Activated naive CD4-positive, alpha-beta T cell treated with anti-CD3 and anti-CD28 coated beads, Interleukin-2, amount 10 ng/mL, durations not matched to agents 7 days and 5 days (primary cell): ENCODE measurements around the gene CCT2.
"Not testable (repeated sequence)": the region's sequence is repeated elsewhere in the genome, so short reads cannot be mapped to it uniquely, and the experiment has no call there.

Experiments
- CTCF ChIA-PET: fragments of 350-600 bp; sonication (Branson Sonifier 250); formaldehyde crosslinking; loops from one replicate; lab custom pipeline; 2021; ENCODE audit warnings: antibody characterized with exemption; lab: Charles Lee
- DNase-seq: peaks from one replicate; pipeline ENCODE4 v3.0.0-alpha.2; 2020
- H3K27ac Mint-ChIP-seq: one replicate; pipeline ENCODE4 v1.8.0; 2021; ENCODE audit warnings: mild to moderate bottlenecking, moderate library complexity, mixed read lengths
- H3K27me3 Mint-ChIP-seq: one replicate; pipeline ENCODE4 v1.8.0; 2021; ENCODE audit warnings: mild to moderate bottlenecking, mixed read lengths
- H3K36me3 Mint-ChIP-seq: one replicate; pipeline ENCODE4 v1.8.0; 2021; ENCODE audit warnings: mixed read lengths
- H3K4me1 Mint-ChIP-seq: one replicate; pipeline ENCODE4 v1.8.0; 2021; ENCODE audit warnings: mixed read lengths
- H3K4me3 Mint-ChIP-seq: one replicate; pipeline ENCODE4 v1.8.0; 2021; ENCODE audit warnings: mild to moderate bottlenecking, moderate library complexity, mixed read lengths
- H3K9me3 Mint-ChIP-seq: one replicate; pipeline ENCODE4 v1.8.0; 2021; ENCODE audit warnings: mixed read lengths

Gene CCT2

GRCh38 chr12:69603556-69603955, 18.3 kb downstream of the CCT2 start:
- H3K4me3 Mint-ChIP-seq, H3K27ac Mint-ChIP-seq, H3K27me3 Mint-ChIP-seq, H3K4me1 Mint-ChIP-seq, CTCF ChIA-PET, H3K9me3 Mint-ChIP-seq, DNase-seq: not testable (repeated sequence)
- peaks cover 35% of the 10 kb centered on the region for H3K36me3 Mint-ChIP-seq

GRCh38 chr12:69604275-69604674, 19.0 kb downstream of the CCT2 start:
- not testable (repeated sequence) for H3K9me3 Mint-ChIP-seq, H3K4me3 Mint-ChIP-seq, DNase-seq, H3K27ac Mint-ChIP-seq, H3K27me3 Mint-ChIP-seq, H3K4me1 Mint-ChIP-seq
- peaks cover 30% of the 10 kb centered on the region for H3K36me3 Mint-ChIP-seq
- CTCF ChIA-PET, result interaction anchor here (0.9 kb wide), 1 partner anchor 36 kb away, joined by 3 read pairs; no protein-coding TSS in a partner anchor

DNA sequence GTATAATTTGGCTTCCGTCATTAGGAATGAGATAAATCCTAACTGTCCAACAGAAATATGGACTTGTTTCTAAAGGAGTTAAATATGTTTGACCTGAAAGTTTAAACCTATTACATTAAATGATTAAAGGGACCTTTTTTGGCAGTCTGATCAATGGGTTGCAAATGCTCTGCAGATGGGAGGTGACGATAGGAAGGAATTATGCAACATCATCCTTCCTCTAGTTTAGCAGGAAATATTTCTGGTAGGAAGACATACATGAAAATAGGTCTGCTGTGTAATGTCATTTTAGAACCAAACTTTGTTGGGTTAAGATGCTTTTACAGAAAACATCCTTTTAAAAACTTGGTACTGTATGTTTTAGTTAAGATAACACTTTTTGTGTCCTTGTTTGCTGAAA, 22.9 kb downstream of the CCT2 start:
- peaks cover 5% of the 10 kb centered on the region for H3K36me3 Mint-ChIP-seq
- CTCF ChIA-PET, result no interaction called here
- no peak overlapping the region for H3K4me3 Mint-ChIP-seq
- peaks cover 17% of the 10 kb centered on the region for H3K27me3 Mint-ChIP-seq
- no peak overlapping the region for H3K27ac Mint-ChIP-seq
- DNase-seq, result no peak
- no peaks in the 10 kb centered on the region for H3K4me1 Mint-ChIP-seq
- H3K9me3 Mint-ChIP-seq, result no peaks in the 10 kb centered on the region

DNA sequence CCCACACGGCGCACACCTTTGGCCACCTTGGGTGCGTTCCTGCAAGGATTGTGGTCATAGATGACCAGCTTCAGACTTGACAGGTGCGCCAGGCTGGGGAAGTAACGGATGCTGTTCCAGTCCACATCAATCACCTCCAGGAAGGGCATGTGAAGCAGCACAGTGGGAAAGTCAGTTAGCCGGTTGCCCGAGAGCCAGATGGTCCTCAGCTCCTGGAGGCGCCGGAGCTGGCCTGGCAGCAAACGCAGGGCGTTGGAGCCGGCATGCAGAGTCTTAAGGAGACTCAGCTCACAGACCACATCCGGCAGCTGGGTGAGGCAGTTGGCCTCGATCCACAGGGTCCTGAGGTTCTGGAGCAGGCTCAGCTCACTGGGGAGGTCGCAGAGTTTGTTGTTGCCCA, 24.9 kb downstream of the CCT2 start:
- Mint-ChIP-seq H3K27ac (no peak overlapping the region), H3K36me3 (no peaks in the 10 kb centered on the region), H3K4me3 (no peak overlapping the region)

DNA sequence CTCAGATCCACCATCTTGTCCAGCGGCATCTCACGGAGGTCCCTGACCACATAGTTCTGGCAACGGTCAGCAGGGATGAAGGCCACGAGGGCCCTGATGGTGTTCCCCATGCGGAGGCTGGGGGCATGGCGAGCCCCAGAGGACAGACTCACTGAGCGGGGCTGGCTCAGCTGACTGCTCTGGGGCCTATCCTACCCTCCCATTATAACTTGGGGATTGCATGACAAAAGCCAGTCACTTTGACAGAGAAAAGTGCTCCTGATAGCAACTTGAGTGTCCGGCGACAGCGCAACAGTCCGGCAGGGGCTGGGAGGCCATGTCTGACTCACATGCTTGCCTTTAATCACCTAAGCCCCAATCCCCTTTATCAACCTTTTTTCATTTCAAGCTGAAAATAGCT, 25.5 kb downstream of the CCT2 start, which contains the start of gene LRRC10:
Gene LRRC10, minus strand, starts transcription at position 179 of the 400 bp plus-strand sequence. Its CDS starts 69 bp downstream, at position 110.
- Mint-ChIP-seq H3K27ac (no peak within 1 kb of the TSS), H3K4me3 (no peak within 1 kb of the TSS), H3K4me1 (no peaks in the 10 kb centered on the region), H3K36me3 (no peaks in the 10 kb centered on the region), H3K27me3 (peaks cover 17% of the 10 kb centered on the region), H3K9me3 (no peaks in the 10 kb centered on the region)
- CTCF ChIA-PET, result no interaction called here
- no peak for DNase-seq

More for the DNA sequence above, 24.9 kb downstream of the CCT2 start:
- DNase-seq, result no peak
- CTCF ChIA-PET, result no interaction called here
- H3K4me1 Mint-ChIP-seq, result no peaks in the 10 kb centered on the region
- no peaks in the 10 kb centered on the region for H3K9me3 Mint-ChIP-seq
- H3K27me3 Mint-ChIP-seq, result peaks cover 17% of the 10 kb centered on the region

- no peak for DNase-seq
- H3K27me3 Mint-ChIP-seq, result peaks cover 35% of the 10 kb centered on the region
- no peak overlapping the region for H3K27ac Mint-ChIP-seq
- CTCF ChIA-PET, result interaction anchor here (1.6 kb wide), 1 partner anchor 26 kb away, joined by 4 read pairs; no protein-coding TSS in a partner anchor
- no peaks in the 10 kb centered on the region for H3K9me3 Mint-ChIP-seq
- H3K4me1 Mint-ChIP-seq, result no peaks in the 10 kb centered on the region
- H3K4me3 Mint-ChIP-seq, result no peak overlapping the region
- H3K36me3 Mint-ChIP-seq, result no peaks in the 10 kb centered on the region
Measured at GRCh38 chr12:69613351-69613750, 28.1 kb downstream of the CCT2 start.

DNA sequence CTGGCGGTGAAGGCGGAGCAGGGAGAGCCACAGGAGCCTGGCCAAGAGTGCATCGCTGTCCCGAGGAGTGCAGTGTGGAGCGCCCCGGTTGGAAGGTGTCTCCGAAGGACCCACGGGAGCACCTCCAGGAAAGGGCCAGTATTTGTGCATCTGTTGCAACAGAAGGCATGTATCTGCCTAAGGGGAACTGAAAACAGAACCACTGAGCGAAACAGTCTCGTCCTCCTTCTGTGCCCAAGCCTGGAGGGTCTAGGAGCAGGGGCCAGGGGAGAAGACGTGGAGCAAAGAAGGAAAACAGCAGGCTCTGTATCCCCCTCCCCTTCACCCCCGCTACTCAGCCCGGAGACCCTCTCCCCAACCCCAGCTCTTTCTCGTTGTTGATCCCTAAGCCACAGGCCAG, 30.8 kb downstream of the CCT2 start:
- H3K9me3 Mint-ChIP-seq, result no peaks in the 10 kb centered on the region
- no peak overlapping the region for H3K27ac Mint-ChIP-seq
- no peaks in the 10 kb centered on the region for H3K36me3 Mint-ChIP-seq
- H3K4me3 Mint-ChIP-seq, result no peak overlapping the region
- DNase-seq, result no peak
- CTCF ChIA-PET, result no interaction called here
- H3K27me3 Mint-ChIP-seq, result peaks cover 22% of the 10 kb centered on the region
- no peaks in the 10 kb centered on the region for H3K4me1 Mint-ChIP-seq

- DNase-seq, result no peak
- peaks cover 29% of the 10 kb centered on the region for H3K27me3 Mint-ChIP-seq
- CTCF ChIA-PET, result interaction anchor here (0.8 kb wide), 1 partner anchor 16 kb away, joined by 3 read pairs; no protein-coding TSS in a partner anchor
- no peaks in the 10 kb centered on the region for H3K4me1 Mint-ChIP-seq
- H3K9me3 Mint-ChIP-seq, result no peaks in the 10 kb centered on the region
- no peak overlapping the region for H3K4me3 Mint-ChIP-seq
- H3K36me3 Mint-ChIP-seq, result no peaks in the 10 kb centered on the region
- H3K27ac Mint-ChIP-seq, result no peak overlapping the region
Measured at GRCh38 chr12:69619050-69619449, 33.8 kb downstream of the CCT2 start.

GRCh38 chr12:69620077-69620476, 34.8 kb downstream of the CCT2 start:
- H3K4me1 Mint-ChIP-seq, result no peaks in the 10 kb centered on the region
- H3K27ac Mint-ChIP-seq, result no peak overlapping the region
- peaks cover 29% of the 10 kb centered on the region for H3K27me3 Mint-ChIP-seq
- no peaks in the 10 kb centered on the region for H3K9me3 Mint-ChIP-seq
- CTCF ChIA-PET, result no interaction called here
- no peak overlapping the region for H3K4me3 Mint-ChIP-seq
- DNase-seq, result no peak
- H3K36me3 Mint-ChIP-seq, result no peaks in the 10 kb centered on the region

DNA sequence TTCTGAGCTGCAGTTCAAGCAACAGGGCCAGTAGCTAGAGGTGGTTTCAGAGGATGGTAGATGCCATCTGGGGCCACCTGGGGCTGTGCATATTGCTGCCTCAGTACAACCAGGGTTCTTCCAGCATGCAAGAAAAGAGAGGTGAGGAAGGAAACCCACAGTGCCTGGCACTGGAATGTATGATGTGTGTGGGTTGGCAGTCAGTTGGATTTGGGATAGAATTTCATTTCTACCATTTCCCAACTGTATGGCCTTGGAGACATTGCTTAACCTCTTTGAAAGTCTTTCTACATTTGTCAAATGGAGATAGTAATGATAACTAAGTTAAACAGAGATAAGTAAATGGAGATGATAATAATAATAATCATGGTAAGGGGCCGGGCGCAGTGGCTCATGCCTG, 35.7 kb downstream of the CCT2 start:
- H3K36me3 Mint-ChIP-seq, result no peaks in the 10 kb centered on the region
- no peak overlapping the region for H3K27ac Mint-ChIP-seq
- peaks cover 28% of the 10 kb centered on the region for H3K27me3 Mint-ChIP-seq
- no peaks in the 10 kb centered on the region for H3K4me1 Mint-ChIP-seq
- no peak for DNase-seq
- CTCF ChIA-PET, result no interaction called here
- no peak overlapping the region for H3K4me3 Mint-ChIP-seq
- no peaks in the 10 kb centered on the region for H3K9me3 Mint-ChIP-seq

- H3K27me3 Mint-ChIP-seq, result peaks cover 24% of the 10 kb centered on the region
- H3K36me3 Mint-ChIP-seq, result no peaks in the 10 kb centered on the region
- no peak overlapping the region for H3K27ac Mint-ChIP-seq
- no peaks in the 10 kb centered on the region for H3K9me3 Mint-ChIP-seq
- no peak for DNase-seq
- CTCF ChIA-PET, result no interaction called here
- H3K4me3 Mint-ChIP-seq, result no peak overlapping the region
- H3K4me1 Mint-ChIP-seq, result no peaks in the 10 kb centered on the region
Measured at GRCh38 chr12:69621551-69621950, 36.3 kb downstream of the CCT2 start.

GRCh38 chr12:69623970-69624369, 38.7 kb downstream of the CCT2 start:
- H3K36me3 Mint-ChIP-seq, result no peaks in the 10 kb centered on the region
- no peaks in the 10 kb centered on the region for H3K4me1 Mint-ChIP-seq
- H3K27ac Mint-ChIP-seq, result no peak overlapping the region
- no peak overlapping the region for H3K4me3 Mint-ChIP-seq
- CTCF ChIA-PET, result no interaction called here
- DNase-seq, result no peak
- no peaks in the 10 kb centered on the region for H3K9me3 Mint-ChIP-seq
- peaks cover 16% of the 10 kb centered on the region for H3K27me3 Mint-ChIP-seq

GRCh38 chr12:69627501-69627900, 42.2 kb downstream of the CCT2 start:
- Mint-ChIP-seq H3K9me3 (no peaks in the 10 kb centered on the region), H3K27ac (no peak overlapping the region), H3K4me3 (no peak overlapping the region), H3K27me3 (peaks cover 11% of the 10 kb centered on the region), H3K36me3 (no peaks in the 10 kb centered on the region), H3K4me1 (no peaks in the 10 kb centered on the region)
- CTCF ChIA-PET, result no interaction called here
- DNase-seq, result no peak

GRCh38 chr12:69630191-69630590, 44.9 kb downstream of the CCT2 start:
- no peaks in the 10 kb centered on the region for H3K36me3 Mint-ChIP-seq
- no peak overlapping the region for H3K4me3 Mint-ChIP-seq
- H3K27ac Mint-ChIP-seq, result no peak overlapping the region
- no peaks in the 10 kb centered on the region for H3K9me3 Mint-ChIP-seq
- H3K27me3 Mint-ChIP-seq, result peaks cover 10% of the 10 kb centered on the region
- CTCF ChIA-PET, result no interaction called here
- H3K4me1 Mint-ChIP-seq, result no peaks in the 10 kb centered on the region
- DNase-seq, result no peak

DNA sequence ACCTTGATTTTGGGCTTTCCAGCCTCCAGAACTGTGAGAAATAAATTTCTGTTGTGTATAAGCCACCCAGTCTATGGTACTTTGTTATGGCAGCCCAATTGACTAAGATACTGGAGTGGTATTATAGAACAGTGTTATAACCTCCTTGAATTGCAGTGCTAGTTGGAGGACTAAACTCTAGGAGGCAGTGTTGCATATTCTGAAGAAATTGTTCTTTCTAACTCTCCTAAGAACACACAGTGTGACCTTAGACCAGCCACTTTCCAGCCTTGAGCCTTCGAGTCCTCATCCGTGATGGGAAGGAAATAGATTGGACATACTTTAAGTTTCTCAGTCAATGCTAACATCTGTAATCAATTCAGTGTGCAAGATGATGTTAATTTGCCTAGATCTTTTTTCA, 47.8 kb downstream of the CCT2 start:
- Mint-ChIP-seq H3K4me3 (no peak overlapping the region), H3K36me3 (no peaks in the 10 kb centered on the region), H3K4me1 (no peaks in the 10 kb centered on the region), H3K9me3 (no peaks in the 10 kb centered on the region), H3K27ac (no peak overlapping the region), H3K27me3 (peaks cover 7% of the 10 kb centered on the region)
- DNase-seq, result no peak
- CTCF ChIA-PET, result interaction anchor here (0.9 kb wide), 1 partner anchor 129 kb away, joined by 3 read pairs; no protein-coding TSS in a partner anchor
